Prostate gland (tissue), 2 donors: ENCODE measurements around the gene ATXN1. TPM values are rescaled to one million over a fixed set of nuclear protein-coding genes. Genes with fewer than 3 reads are reported as not detected.

Experiments used
- DNase-seq: peaks from one replicate; pipeline ENCODE4 v3.0.0-alpha.2; 2019; ENCODE audit warnings: low spot score
- H3K27ac ChIP-seq, 2 donors: fragments of 200-600 bp; sonication (generic); 2 replicates each; pipeline ENCODE4 v1.5.1; 2017 to 2019
- H3K27me3 ChIP-seq: fragments of 200-600 bp; sonication (generic); replicated peaks from 2 replicates; pipeline ENCODE4 v1.5.1; 2019; ENCODE audit not compliant: insufficient read depth
- H3K36me3 ChIP-seq, 2 donors: fragments of 200-600 bp; sonication (generic); 1 replicate in 1 of 2; 2 replicates in 1 of 2; pipeline versions ENCODE4 v1.5.1 to v1.8.1; 2017 to 2019
- H3K4me1 ChIP-seq: fragments of 200-600 bp; sonication (generic); replicated peaks from 2 replicates; pipeline ENCODE4 v1.5.1; 2019
- H3K4me3 ChIP-seq, 2 donors: fragments of 200-600 bp; sonication (generic); 2 replicates each; pipeline ENCODE4 v1.5.1; 2017 to 2019
- H3K9me3 ChIP-seq: fragments of 200-600 bp; sonication (generic); 2 replicates; pipeline ENCODE4 v1.5.1; 2017
- POLR2A ChIP-seq: fragments of 450-650 bp; IDR thresholded peaks from one replicate; pipeline ENCODE4 v1.6.1; 2016; ENCODE audit warnings: antibody characterized with exemption, mild to moderate bottlenecking
- POLR2AphosphoS5 ChIP-seq: sonication (generic); formaldehyde crosslinking; IDR thresholded peaks from one replicate; pipeline ENCODE4 v1.6.1; 2017; ENCODE audit warnings: antibody characterized with exemption
- WGBS: methylation state at CpG from one replicate; pipeline ENCODE4 v1.1.5; 2018; 5-methylcytosine and 5-hydroxymethylcytosine counted together
- intact Hi-C: fragments of 100-400 bp; cut with DNase I; formaldehyde crosslinking; loops from one replicate; pipeline ENCODE4 v1.14.2; 2022
- total RNA-seq, 2 donors: library from RNA; depleted of rRNA; stranded (reverse); fragments of >200 nt; gene quantifications; one replicate each; pipeline ENCODE4 v1.1.0, GENCODE V29; 2016
- TF ChIP-seq, protein P1 (sequence below), 4 experiments: fragments of 200-600 bp in 2 of 4; fragments of 450-650 bp in 2 of 4; sonication (generic) in 2 of 4; IDR thresholded peaks; 1 replicate in 3 of 4; 2 replicates in 1 of 4; pipeline ENCODE4 v1.5.1; 2016 to 2019; ENCODE audit warnings: antibody characterized with exemption in 4 of 4, mild to moderate bottlenecking in 2 of 4, moderate library complexity in 2 of 4

ATXN1 gene
- total RNA-seq, 2 donors from 2014 or later: 28.5 to 89.0 TPM

DNA sequence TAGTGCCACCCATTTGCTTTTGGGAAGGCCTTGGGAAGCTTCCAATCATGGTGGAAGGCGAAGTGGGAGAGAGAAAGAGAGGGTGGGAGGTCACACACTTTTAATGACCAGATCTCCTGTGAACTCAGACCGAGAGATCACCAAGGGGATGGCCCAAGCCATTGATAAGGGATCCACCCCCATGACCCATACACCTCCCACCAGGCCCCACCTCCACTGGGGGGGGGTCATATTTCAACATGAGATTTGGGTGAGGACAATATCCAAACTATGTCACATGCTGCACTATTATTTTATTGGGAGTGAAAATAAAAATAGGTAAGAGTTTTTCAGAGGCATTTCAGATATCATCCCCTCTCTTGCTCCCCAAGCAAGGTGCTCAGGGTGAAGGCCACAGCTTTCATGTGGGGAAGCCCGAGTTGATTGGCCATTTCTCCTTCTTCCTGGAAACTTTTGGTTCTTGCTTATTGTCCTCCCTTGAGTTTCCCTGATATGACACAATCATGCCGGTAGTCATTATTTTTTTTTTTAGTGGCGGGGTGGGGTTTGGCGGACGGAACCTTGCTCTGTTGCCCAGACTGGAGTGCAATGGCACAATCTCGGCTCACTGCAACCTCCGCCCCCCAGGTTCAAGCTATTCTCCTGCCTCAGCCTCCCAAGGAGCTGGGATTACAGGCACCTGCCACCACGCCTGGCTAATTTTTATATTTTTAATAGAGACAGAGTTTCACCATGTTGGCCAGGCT is 507.7 kb downstream of the ATXN1 start:
- DNase-seq: no peak
- H3K4me3 ChIP-seq: no peak overlapping the region
- no peaks in the 10 kb centered on the region for H3K9me3 ChIP-seq
- no peak overlapping the region for H3K27ac ChIP-seq
- WGBS: 90% methylated on average over 10 of the region's 10 CpGs
- peaks cover 0 to 8% of the 10 kb centered on the region in 2 donors for H3K36me3 ChIP-seq
- H3K27me3 ChIP-seq: no peaks in the 10 kb centered on the region
- peaks cover 2% of the 10 kb centered on the region for H3K4me1 ChIP-seq
- intact Hi-C loops: no loop called here
- TF ChIP-seq POLR2A (no peak), POLR2AphosphoS5 (no peak)
- TF ChIP-seq, protein P1, sequence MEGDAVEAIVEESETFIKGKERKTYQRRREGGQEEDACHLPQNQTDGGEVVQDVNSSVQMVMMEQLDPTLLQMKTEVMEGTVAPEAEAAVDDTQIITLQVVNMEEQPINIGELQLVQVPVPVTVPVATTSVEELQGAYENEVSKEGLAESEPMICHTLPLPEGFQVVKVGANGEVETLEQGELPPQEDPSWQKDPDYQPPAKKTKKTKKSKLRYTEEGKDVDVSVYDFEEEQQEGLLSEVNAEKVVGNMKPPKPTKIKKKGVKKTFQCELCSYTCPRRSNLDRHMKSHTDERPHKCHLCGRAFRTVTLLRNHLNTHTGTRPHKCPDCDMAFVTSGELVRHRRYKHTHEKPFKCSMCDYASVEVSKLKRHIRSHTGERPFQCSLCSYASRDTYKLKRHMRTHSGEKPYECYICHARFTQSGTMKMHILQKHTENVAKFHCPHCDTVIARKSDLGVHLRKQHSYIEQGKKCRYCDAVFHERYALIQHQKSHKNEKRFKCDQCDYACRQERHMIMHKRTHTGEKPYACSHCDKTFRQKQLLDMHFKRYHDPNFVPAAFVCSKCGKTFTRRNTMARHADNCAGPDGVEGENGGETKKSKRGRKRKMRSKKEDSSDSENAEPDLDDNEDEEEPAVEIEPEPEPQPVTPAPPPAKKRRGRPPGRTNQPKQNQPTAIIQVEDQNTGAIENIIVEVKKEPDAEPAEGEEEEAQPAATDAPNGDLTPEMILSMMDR (IDR thresholded peaks at IDR 0.05): no peak

DNA sequence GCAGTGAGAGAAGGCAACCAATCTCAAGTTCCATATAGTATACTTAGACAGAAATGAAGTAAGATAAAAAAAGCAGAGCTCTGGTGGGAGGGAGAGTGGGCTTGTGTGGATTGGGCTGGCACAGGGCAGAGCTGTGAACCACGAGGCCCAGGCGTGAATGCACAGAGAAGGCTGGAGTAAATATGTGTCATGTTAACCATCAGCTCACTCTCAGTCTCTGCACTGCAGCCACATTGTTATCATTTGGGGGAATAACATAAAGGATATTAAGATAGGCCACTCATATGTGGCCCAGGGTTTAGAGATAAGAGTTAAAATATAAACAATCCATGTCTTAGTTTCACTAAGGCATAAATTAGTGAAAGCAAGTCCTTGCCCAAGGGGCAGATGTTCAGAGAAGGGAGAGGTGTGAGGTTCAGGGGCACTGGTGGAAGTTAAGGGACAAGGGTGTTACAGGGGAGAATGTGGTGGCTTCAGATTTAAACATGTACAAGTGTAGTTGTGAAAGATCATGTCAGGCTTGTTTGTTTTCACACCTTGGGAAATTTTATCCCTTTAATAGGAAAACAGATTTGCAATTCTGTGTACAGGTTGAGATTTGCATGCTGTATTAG is 508.5 kb downstream of the ATXN1 start:
- intact Hi-C loops: no loop called here
- Histone ChIP-seq H3K36me3 (peaks cover 0 to 8% of the 10 kb centered on the region in 2 donors), H3K9me3 (no peaks in the 10 kb centered on the region), H3K4me1 (peaks cover 2% of the 10 kb centered on the region), H3K27me3 (no peaks in the 10 kb centered on the region), H3K4me3 (no peak overlapping the region), H3K27ac (no peak overlapping the region)
- DNase-seq: no peak
- TF ChIP-seq POLR2AphosphoS5 (no peak), POLR2A (no peak)
- TF ChIP-seq, protein P1 (IDR thresholded peaks at IDR 0.05): no peak
- 73% methylated on average over 2 of the region's 2 CpGs for WGBS

DNA sequence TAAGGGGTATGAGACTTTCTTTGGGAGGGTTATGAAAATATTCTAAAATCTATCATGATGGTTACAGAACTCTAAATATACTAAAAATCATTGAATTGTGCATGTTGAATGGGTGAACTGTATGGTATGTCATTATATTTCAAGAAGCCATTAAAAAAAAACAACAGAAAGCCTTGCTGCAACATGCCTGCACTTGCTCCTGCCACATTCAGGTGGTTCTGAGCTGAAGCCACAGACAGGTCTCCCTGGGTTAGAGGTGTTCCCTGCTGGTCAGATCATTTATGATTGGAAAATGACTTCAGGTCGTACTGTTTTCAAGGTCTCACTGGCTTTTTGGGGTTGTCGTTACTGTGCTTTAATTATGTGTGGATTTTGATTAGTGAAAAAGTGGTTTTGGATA is 509.6 kb downstream of the ATXN1 start:
- peaks cover 2% of the 10 kb centered on the region for H3K4me1 ChIP-seq
- DNase-seq: no peak
- 61% methylated on average over 2 of the region's 2 CpGs for WGBS
- no peak for TF ChIP-seq POLR2A
- TF ChIP-seq POLR2AphosphoS5: no peak
- TF ChIP-seq, protein P1 (IDR thresholded peaks at IDR 0.05): no peak
- H3K9me3 ChIP-seq: no peaks in the 10 kb centered on the region
- no peaks in the 10 kb centered on the region for H3K27me3 ChIP-seq
- peaks cover 0 to 8% of the 10 kb centered on the region in 2 donors for H3K36me3 ChIP-seq
- no peak overlapping the region for H3K4me3 ChIP-seq
- H3K27ac ChIP-seq: no peak overlapping the region
- intact Hi-C loops: no loop called here

DNA sequence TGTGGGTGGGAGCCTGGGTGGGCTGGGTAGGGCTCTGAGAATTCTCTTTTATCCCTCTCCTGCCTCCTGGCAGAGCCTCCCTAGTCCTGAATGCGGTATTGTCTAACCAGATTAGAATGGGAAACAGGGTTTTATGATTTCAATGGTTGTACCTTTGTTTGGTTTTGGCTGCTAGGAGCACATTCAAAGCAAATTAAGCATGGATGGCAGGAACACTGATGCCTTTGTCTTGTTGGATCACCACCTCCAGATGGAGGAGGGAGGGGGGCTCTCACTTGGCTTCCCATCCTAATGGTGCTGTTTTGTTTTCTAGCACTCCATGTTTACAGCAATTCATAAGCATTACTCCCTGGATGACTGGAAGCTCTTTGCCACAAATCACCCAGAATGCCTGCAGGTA is 511.3 kb downstream of the ATXN1 start:
- Histone ChIP-seq H3K27ac (peak overlapping the region; percentile 23 to 37), H3K36me3 (peaks cover 0 to 5% of the 10 kb centered on the region in 2 donors), H3K4me1 (peaks cover 5% of the 10 kb centered on the region), H3K27me3 (no peaks in the 10 kb centered on the region), H3K4me3 (no peak overlapping the region), H3K9me3 (no peaks in the 10 kb centered on the region)
- 58% methylated on average over 1 of the region's 1 CpG for WGBS
- no peak for DNase-seq
- intact Hi-C loops: no loop called here
- TF ChIP-seq POLR2A (no peak), POLR2AphosphoS5 (peak; percentile 29)
